GM12801 (cell line): ENCODE data around the gene GRIK3.

ENCODE experiments used
- TF ChIP-seq, protein P1 (sequence below): IDR thresholded peaks from one replicate; pipeline ENCODE4 v1.5.1; 2011; ENCODE audit warnings: control low read depth; ENCODE audit not compliant: insufficient read length; ENCODE audit errors: extremely low read depth

Gene GRIK3

DNA sequence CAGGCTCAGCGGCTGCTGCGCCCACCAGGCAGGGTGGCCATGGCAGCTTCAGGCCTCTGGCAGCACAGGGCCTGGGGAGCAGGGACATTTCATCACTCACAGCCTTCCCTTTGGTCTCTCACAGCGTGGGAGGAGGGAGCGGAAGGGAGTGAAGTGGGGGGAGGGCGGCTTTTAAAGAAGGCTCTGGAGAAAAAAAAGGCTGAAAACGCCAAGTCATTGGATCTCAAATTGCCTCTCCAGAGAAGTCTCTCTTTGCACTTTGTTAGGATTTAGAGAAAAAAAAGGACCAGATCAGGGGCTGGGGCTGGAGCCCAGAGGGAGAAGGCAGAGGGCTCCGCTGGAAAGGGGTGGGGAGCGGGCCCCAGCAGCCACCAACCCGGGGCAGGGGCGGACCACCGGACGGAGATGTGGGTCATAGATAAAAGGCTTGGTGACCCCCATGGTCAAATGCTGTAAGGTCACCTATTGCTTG is 209.9 kb downstream of the GRIK3 start:
- TF ChIP-seq, protein P1, sequence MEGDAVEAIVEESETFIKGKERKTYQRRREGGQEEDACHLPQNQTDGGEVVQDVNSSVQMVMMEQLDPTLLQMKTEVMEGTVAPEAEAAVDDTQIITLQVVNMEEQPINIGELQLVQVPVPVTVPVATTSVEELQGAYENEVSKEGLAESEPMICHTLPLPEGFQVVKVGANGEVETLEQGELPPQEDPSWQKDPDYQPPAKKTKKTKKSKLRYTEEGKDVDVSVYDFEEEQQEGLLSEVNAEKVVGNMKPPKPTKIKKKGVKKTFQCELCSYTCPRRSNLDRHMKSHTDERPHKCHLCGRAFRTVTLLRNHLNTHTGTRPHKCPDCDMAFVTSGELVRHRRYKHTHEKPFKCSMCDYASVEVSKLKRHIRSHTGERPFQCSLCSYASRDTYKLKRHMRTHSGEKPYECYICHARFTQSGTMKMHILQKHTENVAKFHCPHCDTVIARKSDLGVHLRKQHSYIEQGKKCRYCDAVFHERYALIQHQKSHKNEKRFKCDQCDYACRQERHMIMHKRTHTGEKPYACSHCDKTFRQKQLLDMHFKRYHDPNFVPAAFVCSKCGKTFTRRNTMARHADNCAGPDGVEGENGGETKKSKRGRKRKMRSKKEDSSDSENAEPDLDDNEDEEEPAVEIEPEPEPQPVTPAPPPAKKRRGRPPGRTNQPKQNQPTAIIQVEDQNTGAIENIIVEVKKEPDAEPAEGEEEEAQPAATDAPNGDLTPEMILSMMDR, result no peak

DNA sequence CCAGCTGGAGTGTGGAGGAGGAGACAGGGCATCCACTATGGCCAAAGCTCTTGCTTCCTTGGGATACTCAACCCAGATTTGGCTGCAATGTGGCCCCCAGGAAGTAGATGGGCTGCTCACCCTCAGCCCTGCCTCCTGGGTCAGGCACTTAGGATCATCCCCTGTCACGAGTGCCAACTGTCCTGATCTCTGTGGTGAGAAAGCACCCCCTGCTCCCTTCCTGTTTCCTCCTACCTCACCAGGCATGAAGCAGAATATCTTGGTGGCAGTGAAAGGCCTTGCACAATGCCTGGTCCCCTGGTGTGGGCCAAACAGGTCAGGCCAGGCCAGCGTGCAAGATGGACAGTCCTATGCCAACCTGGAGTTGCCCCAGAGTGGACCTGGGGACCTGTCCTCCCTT is 211.7 kb downstream of the GRIK3 start:
- TF ChIP-seq, protein P1, result no peak

DNA sequence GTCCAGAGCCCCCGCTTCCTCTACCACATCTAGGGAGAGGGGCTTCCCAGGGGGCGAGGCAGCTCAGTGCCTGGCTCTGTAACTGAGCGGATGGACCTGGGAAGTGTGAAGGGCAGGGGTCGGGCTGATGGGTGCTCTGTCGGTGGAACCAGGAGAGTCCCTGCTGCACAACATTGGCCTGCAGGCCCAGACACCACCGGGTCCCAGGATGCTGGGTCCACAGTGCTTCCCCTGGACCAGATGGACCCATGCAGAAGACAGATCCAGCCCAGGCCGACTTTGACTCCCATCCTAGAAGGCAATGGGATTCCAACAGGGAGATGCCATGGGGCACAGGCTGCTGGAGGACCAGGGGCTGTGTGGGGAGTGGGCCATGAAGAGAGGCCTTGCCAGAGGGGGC is 212.9 kb downstream of the GRIK3 start:
- TF ChIP-seq, protein P1, result no peak

DNA sequence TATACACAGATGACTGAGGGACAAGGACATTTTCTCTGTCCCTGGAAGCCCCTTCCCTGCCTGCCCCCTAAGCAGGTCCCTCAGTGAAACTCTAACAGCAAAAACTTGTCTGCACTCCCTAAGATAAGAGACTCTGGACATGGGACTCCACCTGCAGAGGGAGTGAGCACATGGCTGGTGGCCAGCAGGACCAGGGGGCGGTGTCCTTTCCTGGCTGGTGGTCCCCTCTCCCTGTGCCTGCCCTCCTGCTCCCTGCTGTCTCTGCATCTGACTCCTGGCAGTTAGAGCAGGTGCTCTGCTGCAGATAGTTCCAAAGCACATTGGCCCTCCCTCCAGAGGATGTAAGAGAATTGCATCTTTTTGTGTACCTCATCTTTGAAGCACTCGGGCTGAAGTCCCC is 215.5 kb downstream of the GRIK3 start:
- TF ChIP-seq, protein P1, result no peak

DNA sequence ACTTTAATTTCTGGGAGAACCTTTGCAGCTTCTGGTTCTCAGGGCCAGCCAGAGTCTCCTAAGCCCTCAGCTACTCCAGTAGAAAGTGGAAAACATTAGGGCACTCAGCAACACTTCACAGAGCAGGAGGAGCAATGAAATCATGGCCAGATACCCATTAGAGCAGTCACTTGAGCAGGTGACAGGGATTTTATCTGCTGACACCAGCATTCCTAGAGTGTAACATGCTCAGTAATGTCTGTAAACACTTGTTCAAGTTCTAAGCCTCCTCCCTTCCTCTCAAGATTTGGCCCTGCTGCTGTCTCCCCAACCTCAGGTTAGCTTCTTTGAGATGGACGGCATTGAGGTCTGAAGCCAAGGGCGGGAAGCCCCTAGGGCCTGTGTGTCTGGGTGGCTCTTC is 218.0 kb downstream of the GRIK3 start:
- TF ChIP-seq, protein P1, result no peak

DNA sequence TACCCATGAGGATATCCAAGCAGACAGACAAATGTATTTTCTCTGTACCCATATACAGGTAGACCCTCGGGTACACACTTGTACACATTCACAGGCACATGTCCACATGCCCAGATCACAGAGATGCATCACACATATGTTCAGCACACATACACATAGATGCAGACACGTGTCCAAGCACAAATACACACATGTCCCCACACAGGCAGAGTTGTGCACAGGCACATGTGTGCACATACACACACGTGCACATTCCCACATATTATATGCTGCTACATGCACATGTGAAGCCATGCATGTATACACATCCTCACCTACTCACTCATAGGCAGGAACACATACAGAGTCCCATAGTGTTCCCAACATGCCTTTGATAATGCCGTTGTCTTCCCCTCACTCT is 219.5 kb downstream of the GRIK3 start:
- TF ChIP-seq, protein P1, result no peak

DNA sequence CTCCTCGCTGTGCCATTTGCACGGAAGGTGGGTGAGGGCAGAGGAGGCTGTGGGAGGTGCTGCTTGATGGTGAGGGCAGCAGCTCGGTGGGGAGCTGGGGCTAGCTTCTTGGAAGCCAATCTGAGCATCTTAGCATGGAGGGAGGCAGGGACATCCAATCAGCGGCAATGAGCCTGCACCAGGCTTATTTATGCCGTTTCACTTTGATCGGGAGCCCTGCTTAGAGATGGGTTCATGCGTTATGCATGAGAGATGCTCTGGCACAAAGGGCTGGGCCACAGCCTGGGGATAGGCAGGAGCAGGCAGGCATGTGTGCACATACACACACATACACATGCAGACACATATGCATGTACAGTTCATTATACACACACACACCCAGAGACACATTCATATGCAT is 220.2 kb downstream of the GRIK3 start:
- TF ChIP-seq, protein P1, result no peak

DNA sequence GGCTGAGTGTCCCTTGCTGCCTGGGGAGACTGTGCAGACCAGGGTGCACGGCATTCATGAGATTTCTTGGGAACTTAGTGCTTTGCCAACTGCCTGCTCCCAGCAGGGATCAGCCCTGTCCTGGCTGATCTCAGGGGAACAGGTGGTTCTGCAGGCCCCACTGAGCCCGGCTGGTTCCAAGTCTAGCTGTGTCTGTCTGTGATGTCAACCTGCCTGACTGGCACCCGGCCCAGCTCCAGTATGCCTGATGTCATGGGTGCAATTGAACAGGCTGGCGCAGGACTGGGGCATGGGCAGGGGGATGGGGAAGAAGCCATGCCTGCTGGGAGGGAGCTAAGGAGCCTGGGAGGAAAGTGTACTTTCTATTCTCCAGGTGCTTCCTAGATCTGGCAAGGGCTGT is 227.1 kb downstream of the GRIK3 start:
- TF ChIP-seq, protein P1, result no peak
